ENCODE results near the gene AJAP1.
A peak's percentile ranks its signal among the peaks of the same experiment; 100 is the strongest.

The AJAP1 gene

DNA sequence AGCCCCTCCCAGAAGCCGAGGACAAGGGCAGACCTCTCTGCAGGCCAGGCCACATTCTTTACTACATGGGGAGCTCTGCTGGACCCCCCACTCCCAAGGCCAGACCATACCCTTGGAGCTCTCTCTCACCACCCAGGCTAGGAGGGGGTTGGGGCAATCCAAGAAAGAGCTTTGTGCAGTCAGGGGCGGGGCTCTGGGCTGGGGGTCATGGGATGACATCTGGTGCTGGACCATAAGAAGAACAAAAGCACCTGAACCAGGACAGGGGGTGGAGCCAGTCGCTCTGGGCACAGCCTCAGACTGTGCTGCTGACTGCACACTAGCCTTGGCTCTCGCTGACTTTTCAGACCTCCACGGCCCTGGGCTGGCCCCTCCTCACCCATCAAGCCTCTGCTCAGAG lies 23.1 kb upstream of the AJAP1 start:
- DNase-seq, result no peak

DNA sequence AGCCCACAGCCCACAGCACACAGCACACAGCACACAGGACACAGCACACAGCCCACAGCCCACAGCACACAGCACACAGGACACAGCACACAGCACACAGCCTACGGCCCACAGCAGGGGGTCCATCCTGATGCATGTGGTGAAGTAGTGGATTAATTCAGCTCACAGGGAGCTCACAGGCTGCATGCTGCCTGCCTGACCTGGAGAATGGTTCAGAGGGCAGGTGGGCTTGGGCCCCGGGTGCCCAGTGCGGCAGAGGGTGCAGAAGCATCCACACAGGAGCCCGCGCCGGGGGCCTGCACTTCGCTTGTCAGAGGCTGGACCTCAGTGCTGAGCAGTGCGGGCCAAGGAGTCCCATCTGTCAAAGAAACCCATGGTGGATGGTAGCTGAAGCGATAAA lies 21.1 kb upstream of the AJAP1 start:
- no peak for DNase-seq

DNA sequence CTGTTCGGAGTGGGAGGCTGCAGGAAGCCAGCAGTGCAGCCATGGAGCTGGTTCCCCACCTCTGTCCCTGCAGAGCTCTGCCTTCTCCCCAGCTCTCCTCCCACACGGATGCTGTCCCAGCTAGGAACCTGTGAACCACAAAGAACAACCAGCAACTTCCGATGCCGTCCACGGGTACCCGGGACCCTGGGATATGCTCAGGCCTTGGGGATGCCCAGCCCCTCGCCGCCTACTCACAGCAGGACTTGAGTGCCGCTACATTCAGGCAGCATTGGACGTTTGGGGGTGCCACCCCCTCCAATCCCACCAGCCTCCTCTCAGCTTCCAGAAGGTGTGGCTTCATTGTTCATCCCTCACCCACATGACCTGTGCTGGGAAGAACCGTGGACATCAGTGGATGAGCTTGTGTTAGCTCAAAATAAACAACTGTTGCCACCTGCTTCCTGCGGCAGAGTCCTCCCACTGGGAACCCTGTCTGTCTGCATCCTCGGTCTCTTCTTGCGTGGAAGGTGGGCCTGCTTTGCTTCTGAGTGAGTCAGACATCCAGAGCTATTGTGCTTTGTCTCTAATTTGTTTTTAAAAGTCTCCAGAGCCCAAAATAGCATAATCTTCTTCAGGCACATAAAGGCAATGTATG lies 20.1 kb upstream of the AJAP1 start:
- no peak for DNase-seq

DNA sequence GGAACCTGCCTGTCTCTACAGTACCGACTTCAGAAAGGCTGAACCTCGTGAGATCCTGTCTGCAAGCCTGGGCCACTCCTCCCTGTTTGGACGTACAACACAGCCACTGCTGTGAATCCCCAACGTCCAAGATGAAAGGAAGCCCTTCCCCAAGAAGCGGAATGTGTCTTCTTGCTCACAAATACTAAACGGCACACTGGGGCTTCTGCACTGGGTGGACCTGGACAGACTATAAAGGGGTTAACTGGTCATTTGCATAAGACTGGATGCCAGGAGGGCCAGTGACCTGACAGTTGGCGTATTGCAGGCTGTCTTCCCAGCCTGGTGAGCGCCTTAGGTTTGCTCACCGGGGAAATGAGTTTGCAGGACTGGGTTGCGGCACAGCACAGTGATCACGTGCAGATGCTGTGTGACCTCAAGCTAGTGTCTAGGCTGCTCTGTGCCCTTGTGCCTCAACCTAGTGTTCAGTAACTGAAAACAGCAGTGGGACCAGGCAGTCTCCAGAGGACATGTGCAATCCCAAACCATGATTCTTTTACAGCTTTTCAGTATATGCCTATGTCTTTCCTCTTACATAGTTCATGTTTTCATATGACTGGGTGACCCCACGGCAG lies 19.5 kb upstream of the AJAP1 start:
- DNase-seq, result no peak

DNA sequence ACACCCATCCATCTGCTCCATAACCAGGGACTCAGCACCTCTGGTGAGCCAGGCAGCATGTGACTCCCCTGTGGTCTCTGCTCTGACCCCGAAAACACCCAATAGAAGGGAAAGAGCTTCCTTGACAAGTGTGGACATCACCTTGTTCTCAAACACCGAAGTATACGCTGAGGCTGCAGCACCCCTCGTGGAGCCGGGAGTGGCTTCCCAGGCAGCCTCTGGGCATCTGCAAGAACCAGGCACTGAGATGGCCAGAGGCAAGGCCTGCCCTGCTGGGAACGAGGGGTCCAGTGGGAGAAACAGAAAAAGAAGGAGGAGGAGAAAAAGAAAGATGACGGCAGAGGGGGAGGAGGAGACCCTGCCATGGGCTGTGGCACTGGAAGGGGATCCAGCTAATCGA lies 18.2 kb upstream of the AJAP1 start:
- no peak for DNase-seq

DNA sequence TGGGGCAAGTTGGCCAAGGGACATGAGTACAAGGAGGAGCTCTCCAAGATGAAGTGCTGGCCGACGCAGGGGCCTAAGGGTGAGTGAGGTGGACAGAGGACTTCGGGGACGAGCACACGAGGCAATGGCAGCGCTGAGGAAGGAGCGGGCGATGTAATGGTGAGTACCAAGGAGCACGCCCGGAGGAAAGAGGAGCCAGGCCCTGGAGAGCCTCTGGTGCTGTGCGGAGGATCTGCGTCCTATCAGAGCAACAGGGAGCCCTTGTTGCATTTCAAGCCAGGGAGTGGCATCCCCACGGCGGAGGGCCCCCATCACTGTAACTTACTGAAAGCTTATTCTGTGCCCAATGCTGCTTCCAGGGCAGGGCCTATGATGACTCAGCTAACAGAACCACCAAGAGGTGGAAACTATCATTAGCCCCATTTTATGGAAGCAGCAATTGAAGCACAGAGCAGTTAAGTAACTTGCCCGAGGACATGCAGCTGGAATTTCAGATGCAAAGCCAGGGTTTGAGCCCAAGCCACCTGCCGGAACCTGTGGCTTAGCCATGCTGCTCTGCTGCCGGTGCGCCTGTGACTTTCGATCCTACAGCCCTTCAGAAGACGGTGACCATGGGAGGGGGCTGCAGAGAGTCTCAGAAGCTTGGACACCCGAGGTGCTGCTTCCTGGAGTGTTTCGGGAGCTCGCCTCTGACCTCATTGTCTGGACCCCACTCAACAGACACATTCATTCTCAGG lies 17.6 kb upstream of the AJAP1 start:
- DNase-seq, result no peak

DNA sequence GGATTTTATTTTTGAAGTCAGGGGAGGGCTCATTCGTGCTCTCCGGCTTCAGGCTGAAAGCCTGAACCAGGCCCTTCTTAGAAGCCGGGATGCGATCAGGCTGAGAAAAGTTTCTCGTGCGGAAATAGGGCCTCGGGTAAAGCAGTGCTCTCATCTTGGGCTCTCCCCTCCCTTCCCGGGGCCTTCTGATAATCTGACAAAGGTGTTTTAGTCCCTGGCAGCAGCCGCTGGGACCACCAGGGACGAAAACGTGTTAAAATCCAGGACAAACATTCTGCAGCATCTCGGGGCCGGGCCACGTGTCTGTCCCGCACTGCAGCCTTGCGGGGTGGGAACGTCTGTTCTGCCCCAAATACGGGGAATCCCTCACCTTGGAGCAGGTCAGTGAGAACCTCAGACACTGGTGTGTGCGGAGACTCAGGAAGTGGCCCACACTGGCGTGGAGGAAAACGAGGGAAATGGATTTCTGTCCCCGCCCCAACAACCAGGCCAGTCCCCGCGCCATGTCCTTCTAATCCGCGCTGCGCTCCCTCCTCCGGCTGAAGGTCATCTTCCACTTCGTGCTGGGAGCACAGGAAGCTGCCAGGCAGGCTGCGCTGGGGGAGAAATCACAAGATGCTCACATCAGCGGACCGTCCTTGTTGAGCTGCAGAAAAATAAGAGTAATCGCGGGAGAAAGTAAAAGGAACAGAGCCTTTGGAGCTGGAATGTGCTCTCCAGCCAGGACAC lies 16.6 kb upstream of the AJAP1 start:
- no peak for DNase-seq

DNA sequence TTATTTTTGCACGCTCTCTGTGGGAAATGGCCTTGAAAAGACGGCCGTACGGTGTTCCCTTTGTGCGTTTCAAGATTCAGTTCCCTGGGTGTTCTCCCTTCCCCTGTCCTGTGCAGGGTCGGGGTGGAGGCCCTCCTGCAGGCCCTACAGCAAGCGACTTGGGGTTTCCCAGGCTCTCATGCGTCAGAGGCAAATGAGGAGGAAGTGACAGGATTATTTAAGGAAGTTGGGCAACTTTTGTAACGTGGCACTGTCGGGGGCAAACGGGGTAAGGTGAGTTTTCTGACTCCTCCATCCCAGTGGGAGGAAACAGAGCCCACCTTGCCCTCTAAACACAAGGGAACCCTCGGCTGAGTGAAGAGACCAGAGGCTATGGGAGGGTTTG lies 16.1 kb upstream of the AJAP1 start:
- no peak for DNase-seq

DNA sequence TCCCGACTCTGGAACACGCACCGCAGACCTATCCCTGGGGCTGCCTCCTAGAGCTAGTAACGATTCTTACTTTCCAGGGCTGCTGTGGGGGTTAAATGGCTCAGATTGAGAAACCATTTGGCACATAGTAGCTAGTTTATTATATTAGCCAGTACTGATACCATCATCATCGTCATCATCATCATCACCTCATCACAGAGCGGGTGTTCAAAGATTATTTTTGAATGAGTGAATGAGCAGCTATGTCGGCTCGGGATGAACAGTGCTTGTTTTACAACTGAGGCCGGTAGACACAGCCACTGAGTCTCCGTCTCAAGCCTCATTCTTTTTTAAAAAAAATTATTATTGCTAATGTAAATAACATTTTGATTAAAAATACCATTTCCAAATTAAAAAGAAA lies 13.5 kb upstream of the AJAP1 start:
- DNase-seq, result no peak

DNA sequence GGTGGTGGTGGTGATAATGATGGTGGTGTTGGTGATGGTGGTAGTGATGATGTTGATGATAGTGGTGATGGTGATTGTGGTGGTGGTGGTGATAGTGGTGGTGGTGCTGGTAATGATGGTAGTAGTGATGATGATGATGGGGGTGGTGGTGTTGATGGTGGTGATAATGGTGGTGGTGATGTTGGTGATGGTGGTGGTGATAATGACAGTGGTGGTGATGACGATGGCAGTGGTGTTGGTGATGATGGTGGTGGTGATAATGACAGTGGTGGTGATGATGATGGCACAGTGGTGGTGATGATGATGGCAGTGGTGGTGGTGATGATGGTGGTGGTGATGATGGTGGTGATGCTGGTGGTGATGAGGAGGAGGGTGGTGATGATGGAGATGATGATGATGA lies 7.0 kb upstream of the AJAP1 start:
- DNase-seq, result no peak

DNA sequence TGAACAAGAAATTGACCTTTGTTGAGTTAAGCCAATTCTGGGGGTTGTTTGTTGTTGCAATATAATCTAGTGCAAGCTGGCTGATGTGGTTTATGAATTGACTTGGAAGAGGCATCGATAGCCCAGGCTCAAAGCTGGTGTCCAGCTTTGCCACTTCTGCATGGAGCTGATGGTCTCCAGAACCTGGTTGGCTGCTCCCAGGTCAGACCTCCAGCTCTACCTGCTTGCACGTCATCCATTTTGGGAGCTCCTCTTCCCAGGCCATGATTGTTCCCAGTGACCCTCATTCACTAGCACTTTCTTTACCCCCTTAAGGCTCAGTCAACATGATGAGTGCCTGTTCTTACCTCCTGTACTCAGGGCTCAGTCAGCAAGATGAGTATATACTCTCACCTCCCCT lies 5.8 kb upstream of the AJAP1 start:
- DNase-seq, result no peak

DNA sequence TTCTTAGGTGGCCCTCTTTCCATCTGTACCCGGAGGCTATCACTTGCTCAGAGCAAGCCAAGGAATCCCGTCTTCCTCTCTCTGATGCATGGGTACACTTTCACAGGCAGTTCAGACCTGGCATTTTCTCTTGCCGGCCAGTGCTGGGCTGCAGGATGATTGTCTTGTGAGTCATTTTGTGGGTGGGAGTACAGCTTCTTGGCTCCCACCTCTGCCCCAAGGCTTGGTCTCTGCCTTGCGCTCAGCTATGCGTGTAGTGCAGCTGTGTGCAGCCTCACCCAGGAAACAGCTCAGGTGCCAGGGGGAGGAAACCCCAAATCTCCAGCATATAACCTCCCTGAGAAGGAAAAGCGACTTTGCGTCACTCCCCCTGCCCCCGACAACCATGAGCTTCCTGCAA lies 3.9 kb upstream of the AJAP1 start:
- DNase-seq, result no peak

DNA sequence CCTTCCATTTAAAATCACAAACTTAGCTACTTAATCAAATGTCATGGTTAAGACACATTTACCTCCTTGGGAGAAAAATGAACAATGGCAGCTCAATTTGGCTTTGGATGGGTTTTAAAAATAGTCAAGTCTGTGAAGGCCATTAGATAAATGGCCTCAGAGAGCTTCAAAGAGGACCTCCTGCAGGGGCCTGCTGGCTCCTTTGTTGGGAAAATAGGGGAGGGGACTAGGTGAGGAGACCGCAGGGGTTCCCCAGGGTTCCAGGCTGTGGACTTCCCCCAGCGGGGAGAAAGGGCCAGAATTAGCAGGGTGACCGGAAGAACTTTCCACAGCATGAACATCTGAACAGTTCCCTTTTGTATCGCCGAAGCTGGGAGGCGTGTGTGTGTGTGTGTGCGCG lies 3.4 kb upstream of the AJAP1 start:
- no peak for DNase-seq

DNA sequence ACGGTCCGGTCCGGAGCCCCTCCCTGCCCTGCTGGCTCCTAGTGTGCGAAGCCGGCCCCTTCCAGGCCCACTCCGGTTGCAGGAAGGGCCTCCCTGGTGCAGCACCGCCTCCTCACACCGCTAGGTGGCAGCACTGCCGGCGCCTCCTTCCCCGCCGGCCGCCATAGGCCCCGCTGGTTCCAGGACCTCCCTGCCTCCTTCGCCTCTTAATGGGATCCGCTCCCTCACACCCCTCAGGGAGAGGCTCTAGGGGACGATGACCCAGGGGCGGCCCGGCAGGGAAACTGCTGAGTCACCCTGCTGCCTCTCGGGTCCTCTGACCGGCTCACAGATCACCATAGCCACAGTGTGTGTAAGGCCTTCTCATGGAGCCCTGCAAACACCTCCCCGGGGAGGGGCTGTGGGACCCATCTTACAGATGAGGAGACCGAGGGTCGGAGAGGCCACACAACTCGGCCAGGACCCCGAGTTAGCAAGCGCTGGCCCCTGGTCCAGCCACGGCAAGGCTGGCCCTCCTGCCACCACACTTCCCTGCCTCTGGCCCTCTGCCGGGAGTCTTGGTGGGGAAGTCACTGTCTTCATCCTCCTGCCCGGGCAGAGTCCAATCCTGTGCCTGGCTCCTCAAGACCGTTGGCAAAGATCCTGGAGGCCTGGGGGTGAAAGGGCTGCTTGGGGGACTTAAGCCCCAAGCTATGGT lies 1.6 kb upstream of the AJAP1 start:
- peak; percentile 0 for DNase-seq

DNA sequence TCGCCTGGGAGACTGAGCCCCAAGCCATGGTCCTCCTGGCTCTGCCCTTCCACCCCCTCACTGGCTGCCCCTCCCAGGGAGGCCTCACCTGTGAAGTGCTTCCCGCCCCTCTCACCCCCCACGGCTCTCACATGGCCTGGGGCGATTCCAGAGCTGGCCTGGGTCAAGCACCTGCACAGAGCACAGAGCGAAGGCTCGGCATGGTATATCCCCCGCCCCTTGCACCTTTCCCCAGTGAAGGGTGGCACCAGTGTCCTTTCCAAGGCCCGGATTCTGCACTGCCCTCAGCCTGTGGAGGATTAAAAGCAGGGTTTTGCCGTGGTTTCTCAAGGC lies 1.1 kb upstream of the AJAP1 start:
- DNase-seq, result no peak

DNA sequence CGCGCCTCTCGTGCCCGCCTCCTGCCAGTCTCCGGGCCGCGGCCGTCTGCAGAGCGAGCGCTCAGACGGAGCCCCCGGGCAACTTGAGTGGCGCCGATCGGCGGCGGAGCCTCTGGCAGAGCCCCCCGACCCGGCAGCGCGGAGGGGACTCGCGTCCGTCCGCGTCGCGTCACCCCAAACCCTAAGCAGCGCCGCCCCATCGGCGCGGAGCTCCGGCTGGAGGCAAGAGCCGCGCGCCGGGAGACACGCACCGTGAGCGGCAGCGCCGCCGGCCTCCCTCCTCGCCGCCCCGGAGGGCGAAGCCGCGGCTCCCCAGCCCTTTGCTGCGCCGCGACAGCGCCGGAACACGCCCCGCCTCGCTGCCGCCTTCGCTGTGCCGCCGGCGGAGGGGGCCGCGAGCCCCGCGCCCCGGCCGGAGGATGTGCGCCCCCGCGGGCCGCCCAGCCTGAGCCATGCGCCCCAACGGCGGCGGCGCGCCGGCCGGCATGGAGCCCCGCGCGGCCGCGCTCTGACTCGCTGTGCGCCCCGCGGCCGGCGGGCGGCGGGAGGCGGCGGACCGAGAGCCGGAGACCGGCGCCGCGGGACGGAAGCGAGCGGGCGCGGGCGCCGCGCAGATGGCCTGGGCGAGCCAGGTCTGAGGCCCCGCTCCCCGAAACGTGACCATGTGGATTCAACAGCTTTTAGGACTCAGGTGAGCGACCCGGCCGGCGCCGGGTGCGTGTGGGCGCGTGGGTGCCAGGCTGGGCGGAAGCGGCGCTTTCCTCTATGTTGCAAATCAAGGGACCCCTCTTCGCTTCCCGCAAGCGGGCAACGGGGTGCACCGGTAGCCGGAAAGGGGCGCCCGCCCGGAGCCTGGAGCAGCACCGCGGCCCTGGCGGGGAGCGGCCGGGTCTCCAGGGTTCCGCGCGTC lies 610 bp downstream of the AJAP1 start:
- no peak for DNase-seq

DNA sequence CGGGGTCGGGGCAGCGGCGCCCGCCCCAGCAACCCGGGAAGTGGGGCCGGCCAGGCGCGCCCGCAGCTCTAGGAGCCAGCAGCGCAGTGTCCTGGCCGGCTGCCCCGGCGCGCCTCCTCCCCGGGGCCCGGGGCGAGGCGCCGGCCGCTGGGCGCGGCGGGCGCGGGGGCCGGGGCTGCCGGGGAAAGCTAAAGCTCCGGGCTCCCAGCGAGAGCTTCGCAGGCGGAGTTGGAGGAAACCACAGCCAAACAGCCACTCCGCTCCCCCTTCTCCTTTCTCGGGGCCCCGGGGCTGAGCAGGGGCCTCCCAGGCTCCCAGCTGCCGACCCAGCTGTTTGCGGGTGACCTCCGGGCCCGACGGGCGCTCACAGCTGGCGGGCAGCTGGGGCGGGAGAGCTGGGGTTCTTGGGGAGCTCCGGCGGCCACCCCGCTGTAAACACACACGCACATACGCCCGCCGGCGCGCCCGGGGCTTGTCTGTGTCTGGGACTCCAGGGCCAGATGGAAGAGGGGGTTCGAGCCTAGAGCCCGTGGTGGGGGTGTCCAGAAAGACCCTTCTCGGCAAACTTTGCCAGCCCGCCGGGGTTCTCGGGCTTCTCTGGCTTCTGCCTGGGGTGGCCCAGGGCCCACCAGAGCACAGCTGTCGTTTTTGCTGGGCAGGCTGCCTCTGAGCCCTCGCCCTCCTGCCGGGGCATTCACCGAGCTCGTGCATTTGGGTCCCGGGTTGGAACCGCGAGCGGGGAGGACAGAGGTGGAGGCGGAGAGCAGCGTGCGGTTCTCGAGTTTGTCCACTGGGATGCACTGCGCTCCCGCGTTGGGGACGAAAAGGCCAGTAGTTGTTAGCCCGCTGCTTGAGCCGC lies 1.5 kb downstream of the AJAP1 start:
- DNase-seq, result no peak

DNA sequence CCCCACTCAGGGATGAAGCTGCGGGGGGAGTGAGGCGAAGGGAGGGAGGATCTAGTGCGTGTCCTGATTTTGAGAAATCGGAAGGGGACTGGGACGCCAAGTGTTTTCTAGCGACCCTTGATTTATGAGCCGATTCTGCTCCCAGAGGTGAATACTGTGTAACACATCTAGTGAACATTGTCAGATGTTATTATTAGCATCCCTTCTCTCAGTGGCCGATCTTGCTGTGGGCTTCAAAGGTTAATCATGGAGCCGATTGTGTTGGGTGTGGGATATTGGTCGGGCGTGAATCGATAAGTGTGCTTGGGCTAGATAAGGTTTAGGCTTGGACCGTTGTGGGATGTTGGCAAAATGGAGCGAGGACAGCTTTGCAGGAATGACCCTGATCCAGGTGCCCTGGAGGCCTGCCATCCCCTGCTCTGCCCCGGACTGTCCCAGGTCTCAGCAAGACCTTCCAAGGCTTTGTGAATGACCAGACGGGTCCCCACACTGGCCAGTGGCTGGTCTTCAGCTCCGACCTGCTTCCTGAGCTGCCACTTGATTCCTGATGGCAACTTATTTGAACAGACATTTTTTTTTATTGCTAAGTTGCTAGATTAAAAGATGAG lies 2.2 kb downstream of the AJAP1 start:
- no peak for DNase-seq

DNA sequence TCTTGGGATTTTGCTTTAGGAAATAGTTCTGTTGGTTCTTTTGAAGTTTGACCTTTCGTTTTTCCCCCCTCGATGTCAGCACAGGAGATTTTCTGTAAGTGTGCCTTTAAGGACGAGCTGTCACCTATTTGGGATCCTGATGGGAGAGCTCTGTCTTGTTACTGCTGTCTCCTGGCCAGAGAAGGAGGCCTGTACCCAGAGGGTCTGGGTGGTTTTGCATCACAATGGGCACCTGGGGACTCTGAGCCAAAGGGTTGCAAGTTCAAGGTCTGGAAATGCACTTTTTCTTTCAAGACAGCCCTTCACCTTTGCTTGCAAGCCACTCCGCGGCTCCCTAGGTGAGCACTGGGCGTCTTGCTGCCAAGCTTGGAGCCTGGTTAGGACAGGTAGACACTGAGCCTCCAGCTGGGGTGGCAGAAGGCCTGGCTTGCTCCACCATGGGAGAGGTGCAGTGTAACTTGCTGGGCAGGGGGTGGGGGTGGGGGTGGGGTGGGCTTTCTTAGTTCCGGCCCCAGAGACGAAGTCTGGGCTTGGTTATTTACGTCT lies 2.9 kb downstream of the AJAP1 start:
- DNase-seq, result no peak

DNA sequence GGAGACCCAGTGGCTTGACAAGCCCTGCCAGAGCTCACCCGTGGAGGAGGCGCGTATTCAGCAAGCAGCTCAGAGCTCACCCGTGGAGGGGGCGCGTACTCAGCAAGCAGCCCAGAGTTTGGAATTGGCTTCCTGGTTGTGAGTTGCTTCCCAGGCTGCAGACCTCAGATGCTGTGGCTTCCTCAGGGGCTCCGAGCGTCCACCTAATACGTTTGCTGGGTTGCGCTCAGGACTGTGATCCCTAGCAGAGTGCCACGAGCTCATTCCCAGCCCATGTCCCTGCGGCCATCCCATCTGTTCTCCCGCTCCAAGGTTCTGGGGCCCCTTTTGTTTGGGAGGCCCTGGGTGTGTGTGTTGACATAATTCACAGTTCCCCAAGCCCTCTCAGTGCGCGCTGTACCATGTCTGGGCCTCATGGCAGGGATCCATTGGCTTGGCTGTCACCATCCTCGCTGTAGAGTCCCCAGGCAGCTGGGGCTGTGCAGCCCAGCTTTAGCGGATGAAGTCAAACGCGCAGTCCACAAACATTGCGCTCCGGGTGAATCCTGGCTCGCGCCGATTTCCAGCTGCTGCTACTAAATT lies 3.6 kb downstream of the AJAP1 start:
- no peak for DNase-seq
